WERI-Rb-1 (cell line): ENCODE results near the gene XCR1.

ENCODE experiments used
- DNase-seq: peaks from one replicate; pipeline ENCODE4 v3.0.0-alpha.2; 2020
- H3K27ac ChIP-seq: fragments of 250-450 bp; sonication (Bioruptor Pico); 2 replicates; pipeline ENCODE4 v1.5.1; 2020; ENCODE audit warnings: mild to moderate bottlenecking, moderate library complexity
- H3K27me3 ChIP-seq: fragments of 250-450 bp; sonication (Bioruptor Pico); 2 replicates; pipeline ENCODE4 v1.5.1; 2021; ENCODE audit warnings: mild to moderate bottlenecking, low read depth, moderate library complexity; ENCODE audit not compliant: insufficient read depth, severe bottlenecking
- H3K36me3 ChIP-seq: fragments of 250-450 bp; sonication (Bioruptor Pico); 2 replicates; pipeline ENCODE4 v1.5.1; 2020; ENCODE audit warnings: mild to moderate bottlenecking, moderate library complexity
- H3K4me3 ChIP-seq: 2 replicates; pipeline ENCODE4 v1.5.1; 2011; ENCODE audit warnings: low read depth, mild to moderate bottlenecking, control low read depth, low read length
- H3K9me3 ChIP-seq: fragments of 250-450 bp; sonication (Bioruptor Pico); 2 replicates; pipeline ENCODE4 v1.5.1; 2021; ENCODE audit warnings: mild to moderate bottlenecking, moderate library complexity; ENCODE audit not compliant: severe bottlenecking
- CTCF ChIP-seq: IDR thresholded peaks from 2 replicates; pipeline ENCODE4 v1.5.1; 2011; ENCODE audit warnings: low read depth, mild to moderate bottlenecking, control low read depth, inconsistent platforms, low read length

XCR1 gene

GRCh38 chr3:46022909-46023785 is 4.1 kb downstream of the XCR1 start:
- no peak overlapping the region for H3K4me3 ChIP-seq
- DNase-seq = no peak
- no peaks in the 10 kb centered on the region for H3K36me3 ChIP-seq
- TF ChIP-seq CTCF = no peak
- H3K27me3 ChIP-seq = no peaks in the 10 kb centered on the region
- H3K27ac ChIP-seq = no peak overlapping the region
- peaks cover 13% of the 10 kb centered on the region for H3K9me3 ChIP-seq

- no peak for DNase-seq
- Histone ChIP-seq H3K36me3 (no peaks in the 10 kb centered on the region), H3K4me3 (no peak overlapping the region), H3K9me3 (peaks cover 5% of the 10 kb centered on the region), H3K27me3 (no peaks in the 10 kb centered on the region), H3K27ac (no peak overlapping the region)
- no peak for TF ChIP-seq CTCF
Observed at GRCh38 chr3:46021516-46021915, 5.8 kb downstream of the XCR1 start.

GRCh38 chr3:46020766-46021510 is 6.3 kb downstream of the XCR1 start:
- no peak for TF ChIP-seq CTCF
- H3K9me3 ChIP-seq = peaks cover 5% of the 10 kb centered on the region
- no peak for DNase-seq
- no peaks in the 10 kb centered on the region for H3K27me3 ChIP-seq
- no peaks in the 10 kb centered on the region for H3K36me3 ChIP-seq
- no peak overlapping the region for H3K27ac ChIP-seq
- H3K4me3 ChIP-seq = no peak overlapping the region

- no peak for TF ChIP-seq CTCF
- H3K27ac ChIP-seq = no peak overlapping the region
- peaks cover 5% of the 10 kb centered on the region for H3K9me3 ChIP-seq
- DNase-seq = no peak
- H3K4me3 ChIP-seq = no peak overlapping the region
- H3K36me3 ChIP-seq = no peaks in the 10 kb centered on the region
- no peaks in the 10 kb centered on the region for H3K27me3 ChIP-seq
Observed at GRCh38 chr3:46019707-46020106, 7.6 kb downstream of the XCR1 start.

GRCh38 chr3:46017720-46018119 is 9.6 kb downstream of the XCR1 start:
- Histone ChIP-seq H3K27me3 (no peaks in the 10 kb centered on the region), H3K4me3 (no peak overlapping the region), H3K36me3 (no peaks in the 10 kb centered on the region), H3K27ac (no peak overlapping the region), H3K9me3 (peaks cover 5% of the 10 kb centered on the region)
- no peak for DNase-seq
- no peak for TF ChIP-seq CTCF
